HG03460 (cell line): Measurements from ENCODE around the gene MBOAT2.
"Not testable (repeated sequence)": the region's sequence is repeated elsewhere in the genome, so short reads cannot be mapped to it uniquely, and the experiment has no call there.

ENCODE experiments used
- ATAC-seq: cut with Tn5 transposase; IDR thresholded peaks from one replicate; pipeline ENCODE4 v1.9.1; 2021; ENCODE audit not compliant: unreplicated experiment

Gene MBOAT2

DNA sequence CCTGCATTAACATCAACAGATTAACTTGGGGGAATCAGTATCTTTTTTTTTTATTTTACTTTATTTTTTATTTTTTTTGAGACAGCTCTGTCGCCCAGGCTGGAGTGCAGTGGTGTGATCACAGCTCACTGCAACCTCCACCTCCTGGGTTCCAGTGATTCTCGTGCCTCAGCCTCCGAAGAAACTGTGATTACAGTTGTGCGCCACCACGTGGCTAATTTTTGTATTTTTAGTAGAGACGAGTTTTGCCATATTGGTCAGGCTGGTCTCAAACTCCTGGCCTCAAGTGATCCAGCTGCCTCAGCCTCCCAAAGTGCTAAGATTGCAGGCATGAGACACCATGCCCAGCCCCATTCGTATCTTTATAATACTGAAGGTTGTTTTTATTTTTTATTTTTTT lies 99.6 kb downstream of the MBOAT2 start:
- ATAC-seq = not testable (repeated sequence)

DNA sequence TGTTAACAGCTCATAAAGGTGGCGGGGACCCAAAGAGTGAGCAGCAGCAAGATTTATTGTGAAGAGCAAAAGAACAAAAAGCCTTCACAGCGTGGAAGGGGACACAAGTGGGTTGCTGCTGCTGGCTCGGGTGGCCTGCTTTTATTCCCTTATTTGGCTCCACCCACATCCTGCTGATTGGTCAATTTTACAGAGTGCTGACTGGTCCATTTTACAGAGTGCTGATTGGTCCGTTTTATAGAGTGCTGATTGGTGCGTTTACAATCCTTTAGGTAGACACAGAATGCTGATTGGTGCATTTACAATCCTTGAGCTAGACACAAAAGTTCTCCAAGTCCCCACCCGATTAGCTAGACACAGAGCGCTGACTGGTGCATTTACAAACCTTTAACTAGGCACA lies 100.7 kb downstream of the MBOAT2 start:
- ATAC-seq = not testable (repeated sequence)

GRCh38 chr2:8897206-8897605 lies 106.3 kb downstream of the MBOAT2 start:
- not testable (repeated sequence) for ATAC-seq

DNA sequence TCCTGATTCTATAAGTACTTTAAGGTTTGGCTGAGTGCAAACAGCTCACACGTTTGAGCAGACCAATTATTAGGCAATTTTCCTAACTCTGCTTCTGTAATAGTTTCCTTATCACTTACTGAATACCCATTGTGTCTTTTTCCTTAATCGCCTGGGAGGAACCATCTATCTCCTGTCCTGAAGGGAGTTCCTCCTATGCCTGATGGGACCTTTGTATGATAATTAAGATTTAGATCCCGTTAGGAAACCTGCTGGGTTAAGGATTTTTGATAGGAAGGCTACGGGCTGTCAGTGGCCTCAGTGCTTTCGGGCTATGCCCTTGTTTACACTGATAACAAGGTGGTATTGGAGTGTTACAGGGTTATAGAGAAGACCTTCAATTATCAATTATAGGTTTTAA lies 106.8 kb downstream of the MBOAT2 start:
- ATAC-seq = not testable (repeated sequence)

- not testable (repeated sequence) for ATAC-seq
Observed at GRCh38 chr2:8895087-8895912, 108.2 kb downstream of the MBOAT2 start.

GRCh38 chr2:8893978-8894820 lies 109.3 kb downstream of the MBOAT2 start:
- no peak for ATAC-seq

GRCh38 chr2:8893474-8893873 lies 110.0 kb downstream of the MBOAT2 start:
- no peak for ATAC-seq

GRCh38 chr2:8892111-8892510 lies 111.4 kb downstream of the MBOAT2 start:
- ATAC-seq = no peak

DNA sequence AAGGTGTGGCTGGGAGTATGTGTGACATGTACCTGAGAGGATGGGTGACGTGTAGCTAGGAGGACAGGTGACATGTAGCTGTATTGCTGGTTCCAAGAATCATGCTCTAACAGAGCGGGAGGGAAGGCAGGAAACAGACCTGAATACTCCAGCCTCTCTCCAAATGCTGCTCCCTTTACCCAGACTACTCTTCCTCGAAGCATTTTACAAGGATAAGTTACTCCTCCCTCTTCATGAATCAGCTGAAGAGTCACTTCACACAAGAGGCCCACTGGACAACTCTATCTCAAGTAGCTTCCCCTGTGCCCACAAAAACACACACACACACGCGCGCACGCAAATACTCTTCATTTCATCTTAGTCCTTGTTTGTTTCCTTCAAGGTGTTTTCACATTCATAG lies 113.5 kb downstream of the MBOAT2 start:
- no peak for ATAC-seq

DNA sequence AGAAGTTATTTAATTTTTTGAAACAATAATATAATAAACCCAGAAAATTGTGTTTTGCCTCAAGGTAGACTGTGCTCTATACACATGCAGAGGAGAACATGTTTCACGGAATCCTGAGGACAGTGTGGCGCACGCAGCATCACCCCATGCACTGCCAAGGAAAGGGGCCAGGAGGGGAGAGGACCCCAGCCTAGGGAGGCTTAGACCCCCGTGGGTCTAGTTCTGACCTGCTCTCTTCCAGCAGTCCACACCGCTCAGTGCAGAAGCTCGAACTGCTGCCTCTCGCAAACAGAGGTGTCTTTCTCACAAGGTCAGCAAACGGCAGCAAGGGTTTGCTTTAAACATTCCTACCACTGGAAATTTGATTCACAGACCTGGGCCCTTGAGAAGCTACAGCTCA lies 114.5 kb downstream of the MBOAT2 start:
- no peak for ATAC-seq

- no peak for ATAC-seq
Observed at GRCh38 chr2:8886876-8887275, 116.6 kb downstream of the MBOAT2 start.

DNA sequence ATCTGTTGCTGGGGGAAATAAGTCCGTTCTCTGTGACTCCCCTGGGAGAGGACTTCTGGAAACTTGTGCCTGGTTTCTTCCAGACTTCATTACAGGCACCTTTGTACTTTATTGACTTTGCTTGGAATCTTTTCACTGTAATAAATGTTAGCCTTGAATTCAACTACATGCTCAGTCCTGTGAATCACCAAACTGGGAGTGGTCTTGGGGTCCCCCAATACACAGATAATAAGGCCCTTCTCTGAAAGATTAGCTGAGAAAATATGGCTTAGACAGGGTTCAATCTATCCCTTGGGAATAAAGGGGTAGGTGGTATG lies 117.3 kb downstream of the MBOAT2 start:
- no peak for ATAC-seq

DNA sequence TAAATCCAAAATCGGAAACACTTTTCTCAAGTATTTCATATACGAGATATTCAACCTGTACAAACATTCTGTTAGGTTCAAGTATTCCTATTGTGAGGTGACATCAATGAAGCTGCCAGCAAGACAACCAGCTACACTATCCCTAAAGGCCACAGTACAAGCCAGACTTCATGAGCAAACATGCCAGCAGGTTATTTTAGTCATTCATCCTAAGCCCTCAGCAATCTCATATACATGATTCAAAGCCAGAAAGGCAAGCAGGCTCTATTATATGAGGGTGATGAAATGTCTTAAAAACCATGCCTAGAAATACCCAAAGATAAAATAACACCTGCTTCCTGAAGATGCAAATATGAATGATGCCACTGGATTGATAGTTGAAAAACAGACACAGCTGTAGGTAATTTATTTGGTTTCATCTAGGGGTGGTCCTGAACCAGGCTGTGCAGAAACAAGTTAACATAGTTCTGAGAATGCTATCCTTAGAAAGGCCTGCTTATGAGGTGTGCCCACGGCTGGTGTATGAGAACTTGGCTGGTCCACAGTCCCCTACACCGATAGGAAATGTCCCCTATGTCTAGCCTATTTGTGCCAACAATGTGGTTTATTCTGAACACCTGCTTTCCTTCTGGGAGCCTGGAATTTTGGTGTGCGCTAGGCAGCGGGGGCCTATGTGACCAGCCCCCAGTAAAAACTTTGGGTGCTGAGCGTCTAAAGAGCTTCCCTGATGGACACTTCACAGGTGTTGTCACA lies 117.9 kb downstream of the MBOAT2 start:
- no peak for ATAC-seq

GRCh38 chr2:8884812-8885211 lies 118.7 kb downstream of the MBOAT2 start:
- no peak for ATAC-seq

DNA sequence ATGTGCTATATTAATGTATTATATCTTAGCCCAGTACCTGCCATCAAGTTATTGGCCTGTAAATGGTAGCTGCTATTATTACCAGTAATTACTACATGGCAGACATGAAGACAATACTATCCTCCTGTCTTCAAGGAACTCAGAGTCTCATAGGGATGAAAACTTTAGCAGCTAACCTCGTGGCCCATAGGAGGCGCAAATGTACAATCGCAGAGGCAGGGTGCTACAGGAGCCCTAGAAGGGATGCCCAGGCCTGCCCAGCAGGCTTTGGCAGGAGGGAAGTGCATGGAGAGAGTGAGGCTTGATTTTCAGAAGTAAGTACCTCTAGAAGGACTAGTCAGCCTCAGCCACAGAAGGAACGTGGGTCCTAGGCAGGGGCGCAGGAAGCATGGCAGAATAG lies 121.4 kb downstream of the MBOAT2 start:
- ATAC-seq = no peak

DNA sequence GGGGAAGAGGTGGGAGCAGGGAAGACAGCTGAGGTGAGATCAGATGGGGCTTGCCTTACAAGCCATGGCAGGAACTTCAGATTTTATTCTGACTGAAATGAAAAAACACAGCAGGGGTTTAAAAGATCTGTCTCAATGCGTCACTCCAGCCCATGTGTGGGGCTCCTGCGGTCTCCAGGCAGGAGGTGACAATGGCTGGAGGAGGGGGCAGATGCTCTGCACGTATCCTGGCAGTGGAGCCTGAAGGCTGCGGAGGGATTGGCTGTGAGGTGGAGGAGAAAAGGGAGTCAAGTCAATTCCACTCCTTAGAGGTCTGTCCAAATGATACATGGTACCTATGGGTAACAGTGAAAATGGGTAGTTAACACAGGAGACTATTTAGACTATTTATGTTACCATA lies 125.6 kb downstream of the MBOAT2 start:
- ATAC-seq = no peak

- no peak for ATAC-seq
Observed at GRCh38 chr2:8877332-8877731, 126.2 kb downstream of the MBOAT2 start.

GRCh38 chr2:8876628-8877027 lies 126.9 kb downstream of the MBOAT2 start:
- no peak for ATAC-seq

DNA sequence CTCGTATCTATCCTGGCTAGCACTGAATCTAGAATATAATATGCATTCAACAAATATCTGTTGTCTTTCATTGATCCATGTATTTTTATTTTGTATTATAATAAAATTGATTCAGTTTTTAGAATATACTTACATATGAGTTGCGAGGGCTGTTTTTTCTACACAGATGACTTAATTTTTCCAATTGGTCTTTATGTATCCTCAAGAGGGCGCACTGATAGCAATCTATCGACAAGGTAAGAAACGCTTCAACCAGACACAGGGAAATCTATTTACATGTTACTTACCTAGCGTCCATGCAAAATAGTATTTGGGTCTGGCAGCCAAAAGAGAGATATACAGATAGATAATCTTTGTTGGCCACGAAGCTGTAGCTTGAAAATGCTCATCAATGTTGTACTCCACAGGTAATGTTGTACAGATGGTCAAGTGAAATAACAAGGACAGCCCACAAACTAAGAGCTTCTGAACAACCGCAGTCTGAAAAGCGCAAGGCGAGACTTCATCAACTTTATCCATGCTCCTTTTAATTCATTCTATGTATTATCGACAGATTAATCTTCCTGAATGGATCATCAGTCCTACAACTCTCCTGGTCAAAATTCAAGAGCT lies 130.6 kb downstream of the MBOAT2 start:
- no peak for ATAC-seq

DNA sequence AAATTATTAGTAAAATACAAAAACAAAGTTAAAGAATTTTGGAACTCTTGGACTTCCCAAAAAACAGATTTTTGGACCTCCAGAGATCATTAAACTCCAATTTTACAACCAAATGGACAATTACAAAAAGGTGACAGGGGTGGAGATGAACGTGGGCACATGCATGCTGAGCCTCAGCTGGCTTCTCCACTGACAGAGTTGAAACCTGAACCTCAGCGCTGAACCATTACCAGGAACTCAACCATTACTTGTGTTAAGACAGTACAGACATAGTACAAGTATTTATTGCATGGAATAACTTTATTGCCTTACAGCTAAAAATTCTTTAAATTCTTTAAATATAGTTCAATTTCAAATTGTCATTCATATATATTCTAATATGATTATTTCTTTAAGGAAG lies 133.0 kb downstream of the MBOAT2 start:
- ATAC-seq = no peak

DNA sequence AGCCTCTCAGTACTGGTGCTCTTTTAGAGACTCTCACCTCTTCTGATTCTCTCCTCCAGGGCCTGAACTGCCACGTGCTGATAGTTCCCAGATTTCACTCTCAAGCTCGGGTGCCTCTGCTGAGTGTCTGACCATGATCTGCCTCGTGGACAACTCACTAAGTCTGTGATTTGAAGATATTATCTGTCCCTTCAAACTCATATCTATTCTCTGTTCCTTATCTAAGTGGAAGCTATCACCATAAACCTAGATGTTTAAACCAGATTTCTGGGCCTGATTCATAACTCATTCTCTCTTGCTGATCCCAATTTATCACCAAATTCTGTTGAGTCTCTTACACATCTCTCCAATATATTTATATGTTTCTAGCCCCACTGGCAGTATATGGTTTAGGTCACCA lies 136.1 kb downstream of the MBOAT2 start:
- ATAC-seq = no peak
